HEK293 (cell line): ENCODE data around the gene SEC24C.
A peak's percentile ranks its signal among the peaks of the same experiment; 100 is the strongest.

Experiments
- CTCF ChIA-PET: fragments of 350-600 bp; formaldehyde crosslinking; extraction: SDS; loops from one replicate; lab custom pipeline; 2021; ENCODE audit warnings: antibody characterized with exemption; lab: Yijun Ruan, JAX
- POLR2A ChIA-PET: fragments of 300-600 bp; formaldehyde crosslinking; extraction: SDS; loops from one replicate; lab custom pipeline; 2020; ENCODE audit warnings: antibody characterized with exemption, inconsistent platforms; lab: Yijun Ruan, JAX
- H3K27ac ChIP-seq: fragments of 200-500 bp; sonication (Bioruptor generic); 2 replicates; pipeline ENCODE4 v1.5.1; 2014; ENCODE audit warnings: low read depth, low read length, control low read depth, inconsistent platforms; ENCODE audit errors: extremely low read depth
- H3K36me3 ChIP-seq, 2 experiments: fragments of 200-500 bp in 1 of 2; sonication (Bioruptor generic) in 1 of 2; 1 replicate in 1 of 2; 2 replicates in 1 of 2; pipeline ENCODE4 v1.5.1; 2014 to 2017; ENCODE audit warnings: inconsistent platforms in 2 of 2, low read length in 2 of 2; ENCODE audit not compliant: control insufficient read depth in 2 of 2, insufficient read depth in 1 of 2
- H3K4me1 ChIP-seq: fragments of 200-500 bp; sonication (Bioruptor generic); 2 replicates; pipeline ENCODE4 v1.5.1; 2014; ENCODE audit warnings: mild to moderate bottlenecking, low read length, inconsistent platforms; ENCODE audit not compliant: control insufficient read depth, insufficient read depth
- H3K4me3 ChIP-seq: 2 replicates; pipeline ENCODE4 v1.5.1; 2011; ENCODE audit warnings: low read depth, mild to moderate bottlenecking, control low read depth, low read length, moderate library complexity
- H3K9me3 ChIP-seq: fragments of 200-500 bp; sonication (Bioruptor generic); 2 replicates; pipeline ENCODE4 v1.5.1; 2014; ENCODE audit warnings: low read depth, low read length, inconsistent platforms; ENCODE audit not compliant: control insufficient read depth, insufficient read depth
- BCL11A ChIP-seq: fragments of 450-650 bp; formaldehyde crosslinking; IDR thresholded peaks from 2 replicates; pipeline ENCODE4 v1.5.1; 2016; ENCODE audit warnings: low read depth, missing biosample characterization, missing genetic modification characterization
- BCL11B ChIP-seq: fragments of 450-650 bp; formaldehyde crosslinking; IDR thresholded peaks from 2 replicates; pipeline ENCODE4 v1.5.1; 2016; ENCODE audit warnings: low read depth, missing biosample characterization, missing genetic modification characterization
- EGR2 ChIP-seq: fragments of 450-650 bp; formaldehyde crosslinking; IDR thresholded peaks from 2 replicates; pipeline ENCODE4 v1.5.1; 2016; ENCODE audit warnings: low read depth, missing biosample characterization, missing genetic modification characterization
- GLIS2 ChIP-seq: fragments of 450-650 bp; formaldehyde crosslinking; IDR thresholded peaks from 2 replicates; pipeline ENCODE4 v1.5.1; 2016; ENCODE audit warnings: missing biosample characterization, missing genetic modification characterization
- HOXC10 ChIP-seq: sonication (generic); formaldehyde crosslinking; IDR thresholded peaks from 2 replicates; pipeline ENCODE4 v1.8.1; 2023; ENCODE audit warnings: mild to moderate bottlenecking, missing genetic modification reagents
- OVOL3 ChIP-seq: fragments of 450-650 bp; formaldehyde crosslinking; IDR thresholded peaks from 2 replicates; pipeline ENCODE4 v1.5.1; 2016; ENCODE audit warnings: missing biosample characterization, missing genetic modification characterization
- SP2 ChIP-seq: fragments of 450-650 bp; formaldehyde crosslinking; IDR thresholded peaks from 2 replicates; pipeline ENCODE4 v1.5.1; 2016; ENCODE audit warnings: missing biosample characterization, missing genetic modification characterization
- TRIM28 ChIP-seq: IDR thresholded peaks from 2 replicates; pipeline ENCODE4 v1.6.1; 2011; ENCODE audit warnings: low read length, control low read depth, borderline replicate concordance
- WT1 ChIP-seq: fragments of 450-650 bp; formaldehyde crosslinking; IDR thresholded peaks from 2 replicates; pipeline ENCODE4 v1.5.1; 2016; ENCODE audit warnings: missing biosample characterization, missing genetic modification characterization
- ZIC2 ChIP-seq: fragments of 450-650 bp; formaldehyde crosslinking; IDR thresholded peaks from 2 replicates; pipeline ENCODE4 v1.5.1; 2016; ENCODE audit warnings: missing biosample characterization, missing genetic modification characterization
- ZNF133 ChIP-seq: fragments of 450-650 bp; formaldehyde crosslinking; IDR thresholded peaks from 2 replicates; pipeline ENCODE4 v1.5.1; 2016; ENCODE audit warnings: missing biosample characterization, missing genetic modification characterization
- ZNF138 ChIP-seq: fragments of 450-650 bp; formaldehyde crosslinking; IDR thresholded peaks from 2 replicates; pipeline ENCODE4 v1.5.1; 2016; ENCODE audit warnings: missing biosample characterization, missing genetic modification characterization, borderline replicate concordance
- ZNF223 ChIP-seq: fragments of 450-650 bp; formaldehyde crosslinking; IDR thresholded peaks from 2 replicates; pipeline ENCODE4 v1.5.1; 2016; ENCODE audit warnings: missing biosample characterization, missing genetic modification characterization
- ZNF23 ChIP-seq: fragments of 450-650 bp; formaldehyde crosslinking; IDR thresholded peaks from 2 replicates; pipeline ENCODE4 v1.5.1; 2016; ENCODE audit warnings: missing biosample characterization, missing genetic modification characterization, borderline replicate concordance
- ZNF248 ChIP-seq: fragments of 450-650 bp; formaldehyde crosslinking; IDR thresholded peaks from 2 replicates; pipeline ENCODE4 v1.5.1; 2017; ENCODE audit warnings: missing biosample characterization, missing genetic modification characterization
- ZNF266 ChIP-seq: fragments of 450-650 bp; formaldehyde crosslinking; IDR thresholded peaks from 2 replicates; pipeline ENCODE4 v1.5.1; 2016; ENCODE audit warnings: missing biosample characterization, missing genetic modification characterization, low read depth
- ZNF341 ChIP-seq: fragments of 450-650 bp; formaldehyde crosslinking; IDR thresholded peaks from 2 replicates; pipeline ENCODE4; 2016; ENCODE audit warnings: low read depth, missing biosample characterization, missing genetic modification characterization
- ZNF391 ChIP-seq: fragments of 450-650 bp; formaldehyde crosslinking; IDR thresholded peaks from 2 replicates; pipeline ENCODE4 v1.5.1; 2016; ENCODE audit warnings: low read depth, missing biosample characterization, missing genetic modification characterization, borderline replicate concordance
- ZNF416 ChIP-seq: fragments of 450-650 bp; formaldehyde crosslinking; IDR thresholded peaks from 2 replicates; pipeline ENCODE4 v1.5.1; 2016; ENCODE audit warnings: missing biosample characterization, missing genetic modification characterization
- ZNF48 ChIP-seq: fragments of 450-650 bp; formaldehyde crosslinking; IDR thresholded peaks from 2 replicates; pipeline ENCODE4 v1.5.1; 2016; ENCODE audit warnings: missing biosample characterization, missing genetic modification characterization
- ZNF501 ChIP-seq: fragments of 450-650 bp; formaldehyde crosslinking; IDR thresholded peaks from 2 replicates; pipeline ENCODE4 v1.5.1; 2016; ENCODE audit warnings: missing biosample characterization, missing genetic modification characterization
- ZNF521 ChIP-seq: fragments of 450-650 bp; formaldehyde crosslinking; IDR thresholded peaks from 2 replicates; pipeline ENCODE4 v1.5.1; 2017; ENCODE audit warnings: missing biosample characterization, mild to moderate bottlenecking, missing genetic modification characterization
- ZNF596 ChIP-seq: fragments of 450-650 bp; IDR thresholded peaks from 2 replicates; pipeline ENCODE4 v1.5.0; 2018; ENCODE audit warnings: missing biosample characterization, mild to moderate bottlenecking, missing genetic modification characterization, moderate library complexity
- ZNF624 ChIP-seq: fragments of 450-650 bp; formaldehyde crosslinking; IDR thresholded peaks from 2 replicates; pipeline ENCODE4 v1.5.1; 2017; ENCODE audit warnings: missing biosample characterization, missing genetic modification characterization
- ZNF626 ChIP-seq: fragments of 450-650 bp; sonication (Bioruptor Pico); formaldehyde crosslinking; IDR thresholded peaks from 2 replicates; pipeline ENCODE4 v1.5.1; 2018; ENCODE audit warnings: missing biosample characterization, missing genetic modification characterization, inconsistent platforms
- ZNF664 ChIP-seq: fragments of 450-650 bp; formaldehyde crosslinking; IDR thresholded peaks from 2 replicates; pipeline ENCODE4 v1.5.1; 2016; ENCODE audit warnings: missing biosample characterization, missing genetic modification characterization
- TF ChIP-seq, protein P1 (sequence below): fragments of 450-650 bp; formaldehyde crosslinking; IDR thresholded peaks from 2 replicates; pipeline ENCODE4; 2016; ENCODE audit warnings: missing biosample characterization, missing genetic modification characterization
- TF ChIP-seq, protein P2 (sequence below): fragments of 450-650 bp; formaldehyde crosslinking; IDR thresholded peaks from 2 replicates; pipeline ENCODE4 v1.5.1; 2016; ENCODE audit warnings: missing biosample characterization, missing genetic modification characterization, borderline replicate concordance
- TF ChIP-seq, protein P3 (sequence below): fragments of 450-650 bp; formaldehyde crosslinking; IDR thresholded peaks from 2 replicates; pipeline ENCODE4 v1.5.0; 2017; ENCODE audit warnings: missing biosample characterization, missing genetic modification characterization, borderline replicate concordance

The SEC24C gene, protein sequence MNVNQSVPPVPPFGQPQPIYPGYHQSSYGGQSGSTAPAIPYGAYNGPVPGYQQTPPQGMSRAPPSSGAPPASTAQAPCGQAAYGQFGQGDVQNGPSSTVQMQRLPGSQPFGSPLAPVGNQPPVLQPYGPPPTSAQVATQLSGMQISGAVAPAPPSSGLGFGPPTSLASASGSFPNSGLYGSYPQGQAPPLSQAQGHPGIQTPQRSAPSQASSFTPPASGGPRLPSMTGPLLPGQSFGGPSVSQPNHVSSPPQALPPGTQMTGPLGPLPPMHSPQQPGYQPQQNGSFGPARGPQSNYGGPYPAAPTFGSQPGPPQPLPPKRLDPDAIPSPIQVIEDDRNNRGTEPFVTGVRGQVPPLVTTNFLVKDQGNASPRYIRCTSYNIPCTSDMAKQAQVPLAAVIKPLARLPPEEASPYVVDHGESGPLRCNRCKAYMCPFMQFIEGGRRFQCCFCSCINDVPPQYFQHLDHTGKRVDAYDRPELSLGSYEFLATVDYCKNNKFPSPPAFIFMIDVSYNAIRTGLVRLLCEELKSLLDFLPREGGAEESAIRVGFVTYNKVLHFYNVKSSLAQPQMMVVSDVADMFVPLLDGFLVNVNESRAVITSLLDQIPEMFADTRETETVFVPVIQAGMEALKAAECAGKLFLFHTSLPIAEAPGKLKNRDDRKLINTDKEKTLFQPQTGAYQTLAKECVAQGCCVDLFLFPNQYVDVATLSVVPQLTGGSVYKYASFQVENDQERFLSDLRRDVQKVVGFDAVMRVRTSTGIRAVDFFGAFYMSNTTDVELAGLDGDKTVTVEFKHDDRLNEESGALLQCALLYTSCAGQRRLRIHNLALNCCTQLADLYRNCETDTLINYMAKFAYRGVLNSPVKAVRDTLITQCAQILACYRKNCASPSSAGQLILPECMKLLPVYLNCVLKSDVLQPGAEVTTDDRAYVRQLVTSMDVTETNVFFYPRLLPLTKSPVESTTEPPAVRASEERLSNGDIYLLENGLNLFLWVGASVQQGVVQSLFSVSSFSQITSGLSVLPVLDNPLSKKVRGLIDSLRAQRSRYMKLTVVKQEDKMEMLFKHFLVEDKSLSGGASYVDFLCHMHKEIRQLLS

DNA sequence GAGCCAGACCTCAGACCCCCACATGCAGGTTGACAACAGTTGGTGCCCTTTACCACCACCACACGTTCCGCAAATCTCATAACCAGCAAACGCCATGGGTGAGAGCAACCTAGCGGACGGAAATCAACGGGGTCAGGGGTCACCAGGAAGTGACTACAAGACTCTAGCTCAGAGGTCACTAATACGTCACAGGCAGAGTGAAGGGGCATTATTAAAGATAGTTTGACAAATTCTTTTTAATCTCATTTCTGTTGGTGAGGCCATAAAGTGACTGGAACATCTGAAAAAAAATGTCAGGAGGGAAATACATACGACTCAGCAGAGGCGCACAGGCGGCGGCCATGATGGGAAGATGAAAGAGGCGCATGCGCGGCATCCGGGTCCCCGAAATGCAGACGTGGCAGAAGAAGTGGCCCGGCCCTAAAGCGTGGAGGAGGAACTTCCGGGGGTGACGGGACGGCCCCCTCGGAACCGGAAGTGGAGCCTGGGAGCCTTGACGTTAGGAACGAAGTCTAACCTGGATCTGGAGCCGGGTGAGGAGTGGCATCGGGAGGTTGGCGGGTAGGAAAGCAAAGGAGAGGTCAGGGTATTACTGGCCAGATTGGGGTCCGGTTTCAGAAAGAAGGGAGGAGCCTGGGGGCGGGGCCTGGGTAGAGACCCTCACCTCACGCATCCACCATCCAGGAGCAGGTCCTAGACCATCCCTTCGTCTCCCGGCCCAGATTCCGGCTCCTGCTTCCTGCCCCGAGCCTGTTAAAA lies at the start of gene SEC24C:
TSS of gene SEC24C (plus strand) at position 468 of the 759 bp plus-strand sequence. CDS start 2,461 bp downstream, outside the sequence.
- Histone ChIP-seq H3K36me3 (peaks cover 15 to 31% of the 10 kb centered on the region in 2 experiments), H3K27ac (peak within 1 kb of the TSS; percentile 63), H3K4me1 (no peaks in the 10 kb centered on the region), H3K4me3 (peak within 1 kb of the TSS; percentile 97), H3K9me3 (no peaks in the 10 kb centered on the region)
- ChIA-PET POLR2A (interaction anchor here (0.9 to 5.4 kb wide), 8 partner anchors 10 to 238 kb away, joined by 3 to 48 read pairs (median 8); partner anchors contain the start of gene CHCHD1), CTCF (interaction anchor here (0.7 kb wide), 1 partner anchor 103 kb away, joined by 3 read pairs; no protein-coding TSS in a partner anchor)
- TF ChIP-seq ZNF391 (tag by site-specific recombination) (no peak), ZNF664 (0 out of 2 replicates have a peak, but pooled peaks have one; percentile 5), WT1 (tag by site-specific recombination) (peak; percentile 20; the same call in 1 of the 2 replicates), ZNF416 (tag by site-specific recombination) (no peak), ZNF521 (tag by site-specific recombination) (no peak), ZNF501 (tag by site-specific recombination) (peak; percentile 88), ZNF596 (no peak), EGR2 (no peak), GLIS2 (tag by site-specific recombination) (peak; percentile 80; the same call in 1 of the 2 replicates), ZNF48 (no peak), OVOL3 (tag by site-specific recombination) (no peak), ZIC2 (tag by site-specific recombination) (no peak), BCL11A (tag by site-specific recombination) (no peak), ZNF133 (tag by site-specific recombination) (no peak), ZNF626 (tag by site-specific recombination) (no peak), ZNF138 (tag by site-specific recombination) (no peak), ZNF624 (tag by site-specific recombination) (no peak), ZNF248 (no peak), HOXC10 (CRISPR knock-in tag) (no peak), BCL11B (peak; percentile 77), ZNF266 (no peak), ZNF341 (tag by site-specific recombination) (no peak), TRIM28 (no peak), ZNF23 (tag by site-specific recombination) (no peak), ZNF223 (tag by site-specific recombination) (no peak), SP2 (tag by site-specific recombination) (peak; percentile 98)
- TF ChIP-seq, protein P1, sequence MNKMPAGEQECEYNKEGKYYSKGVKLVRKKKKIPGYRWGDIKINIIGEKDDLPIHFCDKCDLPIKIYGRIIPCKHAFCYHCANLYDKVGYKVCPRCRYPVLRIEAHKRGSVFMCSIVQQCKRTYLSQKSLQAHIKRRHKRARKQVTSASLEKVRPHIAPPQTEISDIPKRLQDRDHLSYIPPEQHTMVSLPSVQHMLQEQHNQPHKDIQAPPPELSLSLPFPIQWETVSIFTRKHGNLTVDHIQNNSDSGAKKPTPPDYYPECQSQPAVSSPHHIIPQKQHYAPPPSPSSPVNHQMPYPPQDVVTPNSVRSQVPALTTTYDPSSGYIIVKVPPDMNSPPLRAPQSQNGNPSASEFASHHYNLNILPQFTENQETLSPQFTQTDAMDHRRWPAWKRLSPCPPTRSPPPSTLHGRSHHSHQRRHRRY (tag by site-specific recombination), result no peak
- TF ChIP-seq, protein P2, sequence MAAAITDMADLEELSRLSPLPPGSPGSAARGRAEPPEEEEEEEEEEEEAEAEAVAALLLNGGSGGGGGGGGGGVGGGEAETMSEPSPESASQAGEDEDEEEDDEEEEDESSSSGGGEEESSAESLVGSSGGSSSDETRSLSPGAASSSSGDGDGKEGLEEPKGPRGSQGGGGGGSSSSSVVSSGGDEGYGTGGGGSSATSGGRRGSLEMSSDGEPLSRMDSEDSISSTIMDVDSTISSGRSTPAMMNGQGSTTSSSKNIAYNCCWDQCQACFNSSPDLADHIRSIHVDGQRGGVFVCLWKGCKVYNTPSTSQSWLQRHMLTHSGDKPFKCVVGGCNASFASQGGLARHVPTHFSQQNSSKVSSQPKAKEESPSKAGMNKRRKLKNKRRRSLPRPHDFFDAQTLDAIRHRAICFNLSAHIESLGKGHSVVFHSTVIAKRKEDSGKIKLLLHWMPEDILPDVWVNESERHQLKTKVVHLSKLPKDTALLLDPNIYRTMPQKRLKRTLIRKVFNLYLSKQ (tag by site-specific recombination), result no peak
- TF ChIP-seq, protein P3, sequence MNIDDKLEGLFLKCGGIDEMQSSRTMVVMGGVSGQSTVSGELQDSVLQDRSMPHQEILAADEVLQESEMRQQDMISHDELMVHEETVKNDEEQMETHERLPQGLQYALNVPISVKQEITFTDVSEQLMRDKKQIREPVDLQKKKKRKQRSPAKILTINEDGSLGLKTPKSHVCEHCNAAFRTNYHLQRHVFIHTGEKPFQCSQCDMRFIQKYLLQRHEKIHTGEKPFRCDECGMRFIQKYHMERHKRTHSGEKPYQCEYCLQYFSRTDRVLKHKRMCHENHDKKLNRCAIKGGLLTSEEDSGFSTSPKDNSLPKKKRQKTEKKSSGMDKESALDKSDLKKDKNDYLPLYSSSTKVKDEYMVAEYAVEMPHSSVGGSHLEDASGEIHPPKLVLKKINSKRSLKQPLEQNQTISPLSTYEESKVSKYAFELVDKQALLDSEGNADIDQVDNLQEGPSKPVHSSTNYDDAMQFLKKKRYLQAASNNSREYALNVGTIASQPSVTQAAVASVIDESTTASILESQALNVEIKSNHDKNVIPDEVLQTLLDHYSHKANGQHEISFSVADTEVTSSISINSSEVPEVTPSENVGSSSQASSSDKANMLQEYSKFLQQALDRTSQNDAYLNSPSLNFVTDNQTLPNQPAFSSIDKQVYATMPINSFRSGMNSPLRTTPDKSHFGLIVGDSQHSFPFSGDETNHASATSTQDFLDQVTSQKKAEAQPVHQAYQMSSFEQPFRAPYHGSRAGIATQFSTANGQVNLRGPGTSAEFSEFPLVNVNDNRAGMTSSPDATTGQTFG, result no peak
